T-helper 17 cell (primary cell): ENCODE measurements around the gene SYTL3. TPM values are rescaled to one million over a fixed set of nuclear protein-coding genes. Genes with fewer than 3 reads are reported as not detected.

Experiments used
- ATAC-seq: fragments of 150-1000 bp; cut with Tn5 transposase; 2 replicates; pipeline ENCODE4 v1.10.0; 2021; ENCODE audit warnings: mild to moderate bottlenecking, moderate library complexity
- DNase-seq, 3 donors: peaks; one replicate each; pipeline versions ENCODE4 v3.0.0 to v3.0.0-alpha.2; 2020 to 2021
- H3K9me3 ChIP-seq: one replicate; pipeline ENCODE4 v1.7.0; 2013; ENCODE audit warnings: low read length, mild to moderate bottlenecking; ENCODE audit not compliant: control insufficient read depth, poor library complexity, severe bottlenecking
- H3K27ac Mint-ChIP-seq: one replicate; pipeline ENCODE4 v1.8.0; 2022; ENCODE audit warnings: mild to moderate bottlenecking, moderate library complexity, mixed read lengths
- H3K27me3 Mint-ChIP-seq: one replicate; pipeline ENCODE4 v1.8.0; 2022; ENCODE audit warnings: mixed read lengths
- H3K36me3 Mint-ChIP-seq: one replicate; pipeline ENCODE4 v1.8.0; 2022; ENCODE audit warnings: low read depth, mixed read lengths
- H3K4me1 Mint-ChIP-seq: one replicate; pipeline ENCODE4 v1.8.0; 2022; ENCODE audit warnings: mild to moderate bottlenecking, mixed read lengths
- H3K4me3 Mint-ChIP-seq: one replicate; pipeline ENCODE4 v1.8.0; 2022; ENCODE audit warnings: mild to moderate bottlenecking, moderate library complexity, mixed read lengths
- total RNA-seq, 4 donors: library from RNA in 2 of 4; stranded (reverse) in 2 of 4; gene quantifications; one replicate each; pipeline ENCODE4 v1.2.3 and lab custom pipeline; 2022 to 2026

SYTL3 gene
- total RNA-seq, 2 donors from 2014 or later = 28.9 to 36.1 TPM

DNA sequence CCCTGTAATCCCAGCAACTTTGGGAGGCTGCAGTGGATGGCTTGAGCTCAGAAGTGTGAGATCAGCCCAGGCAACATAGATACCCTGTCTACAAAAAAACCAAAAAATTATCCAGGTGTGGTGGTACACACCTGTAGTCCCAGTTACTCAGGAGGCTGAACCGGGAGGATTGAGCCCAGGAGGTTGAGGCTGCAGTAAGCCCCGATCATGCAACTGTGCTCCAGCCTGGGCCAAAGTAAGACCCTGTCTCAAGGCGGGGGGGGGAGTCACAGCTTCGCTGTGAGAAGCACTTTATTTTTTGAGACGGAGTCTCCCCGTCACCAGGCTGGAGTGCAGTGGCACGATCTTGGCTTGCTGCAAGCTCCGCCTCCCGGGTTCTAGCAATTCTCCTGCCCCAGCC lies 115.1 kb downstream of the SYTL3 start:
- ATAC-seq (peak; percentile 3), DNase-seq (no peak)
- peaks cover 20% of the 10 kb centered on the region for H3K36me3 Mint-ChIP-seq
- no peaks in the 10 kb centered on the region for H3K9me3 ChIP-seq
- H3K4me3 Mint-ChIP-seq = peak overlapping the region; percentile 82
- H3K27ac Mint-ChIP-seq = peak overlapping the region; percentile 97
- H3K27me3 Mint-ChIP-seq = no peaks in the 10 kb centered on the region
- H3K4me1 Mint-ChIP-seq = peaks cover 30% of the 10 kb centered on the region

GRCh38 chr6:158765499-158766068 lies 115.7 kb downstream of the SYTL3 start:
- no peaks in the 10 kb centered on the region for H3K27me3 Mint-ChIP-seq
- H3K36me3 Mint-ChIP-seq = peaks cover 24% of the 10 kb centered on the region
- no peaks in the 10 kb centered on the region for H3K9me3 ChIP-seq
- no peak for DNase-seq
- peak overlapping the region; percentile 97 for H3K27ac Mint-ChIP-seq
- peak overlapping the region; percentile 82 for H3K4me3 Mint-ChIP-seq
- H3K4me1 Mint-ChIP-seq = peaks cover 31% of the 10 kb centered on the region
- ATAC-seq = no peak

GRCh38 chr6:158766621-158767455 lies 117.0 kb downstream of the SYTL3 start:
- H3K4me1 Mint-ChIP-seq = peaks cover 36% of the 10 kb centered on the region
- DNase-seq (no peak), ATAC-seq (no peak)
- no peaks in the 10 kb centered on the region for H3K9me3 ChIP-seq
- H3K4me3 Mint-ChIP-seq = peak overlapping the region; percentile 85
- H3K27ac Mint-ChIP-seq = peak overlapping the region; percentile 97
- H3K36me3 Mint-ChIP-seq = peaks cover 27% of the 10 kb centered on the region
- no peaks in the 10 kb centered on the region for H3K27me3 Mint-ChIP-seq

GRCh38 chr6:158767709-158768108 lies 117.9 kb downstream of the SYTL3 start:
- Mint-ChIP-seq H3K27me3 (no peaks in the 10 kb centered on the region), H3K27ac (peak overlapping the region; percentile 97), H3K36me3 (peaks cover 26% of the 10 kb centered on the region), H3K4me1 (peaks cover 40% of the 10 kb centered on the region), H3K4me3 (peak overlapping the region; percentile 85)
- ATAC-seq (no peak), DNase-seq (no peak)
- H3K9me3 ChIP-seq = no peaks in the 10 kb centered on the region

- Mint-ChIP-seq H3K4me1 (peaks cover 44% of the 10 kb centered on the region), H3K4me3 (peak overlapping the region; percentile 85), H3K27me3 (no peaks in the 10 kb centered on the region), H3K27ac (peak overlapping the region; percentile 97), H3K36me3 (peaks cover 25% of the 10 kb centered on the region)
- no peak for ATAC-seq
- no peaks in the 10 kb centered on the region for H3K9me3 ChIP-seq
- no peak for DNase-seq
These were observed 118.6 kb downstream of the SYTL3 start for GRCh38 chr6:158768436-158768835.

DNA sequence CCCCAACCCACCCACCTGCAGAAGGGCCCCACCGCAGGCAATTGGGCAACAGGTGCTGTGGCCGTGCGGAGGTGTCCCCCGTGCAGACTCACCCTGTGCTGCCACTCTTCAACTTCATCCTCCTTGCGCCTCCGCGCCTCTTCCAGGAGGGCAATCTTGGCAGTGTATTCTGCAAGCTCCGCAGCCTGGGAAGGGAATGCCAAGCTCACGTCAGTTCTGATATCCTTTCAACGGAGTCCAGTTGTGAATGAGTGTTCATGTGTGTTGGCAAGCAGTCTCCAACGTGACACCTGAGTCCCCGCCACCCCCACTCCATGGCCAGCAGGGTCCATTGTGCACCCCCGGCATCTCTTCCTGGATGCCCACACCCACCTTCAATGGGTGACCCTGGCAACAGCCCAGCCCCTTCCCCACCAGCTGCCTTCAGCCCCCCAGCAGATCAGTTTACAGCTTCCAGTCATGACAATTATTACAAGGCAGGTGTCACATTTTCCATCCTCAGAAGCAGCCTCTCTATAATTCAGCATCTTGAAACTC lies 119.4 kb downstream of the SYTL3 start:
- DNase-seq (no peak), ATAC-seq (no peak)
- Mint-ChIP-seq H3K4me1 (peaks cover 43% of the 10 kb centered on the region), H3K36me3 (peaks cover 25% of the 10 kb centered on the region), H3K4me3 (peak overlapping the region; percentile 76), H3K27me3 (no peaks in the 10 kb centered on the region), H3K27ac (peak overlapping the region; percentile 97)
- H3K9me3 ChIP-seq = no peaks in the 10 kb centered on the region

- Mint-ChIP-seq H3K27ac (peak overlapping the region; percentile 97), H3K36me3 (peaks cover 27% of the 10 kb centered on the region), H3K27me3 (no peaks in the 10 kb centered on the region), H3K4me3 (peak overlapping the region; percentile 76), H3K4me1 (peaks cover 46% of the 10 kb centered on the region)
- ATAC-seq (no peak), DNase-seq (no peak)
- no peaks in the 10 kb centered on the region for H3K9me3 ChIP-seq
These were observed 120.0 kb downstream of the SYTL3 start for GRCh38 chr6:158769771-158770432.

DNA sequence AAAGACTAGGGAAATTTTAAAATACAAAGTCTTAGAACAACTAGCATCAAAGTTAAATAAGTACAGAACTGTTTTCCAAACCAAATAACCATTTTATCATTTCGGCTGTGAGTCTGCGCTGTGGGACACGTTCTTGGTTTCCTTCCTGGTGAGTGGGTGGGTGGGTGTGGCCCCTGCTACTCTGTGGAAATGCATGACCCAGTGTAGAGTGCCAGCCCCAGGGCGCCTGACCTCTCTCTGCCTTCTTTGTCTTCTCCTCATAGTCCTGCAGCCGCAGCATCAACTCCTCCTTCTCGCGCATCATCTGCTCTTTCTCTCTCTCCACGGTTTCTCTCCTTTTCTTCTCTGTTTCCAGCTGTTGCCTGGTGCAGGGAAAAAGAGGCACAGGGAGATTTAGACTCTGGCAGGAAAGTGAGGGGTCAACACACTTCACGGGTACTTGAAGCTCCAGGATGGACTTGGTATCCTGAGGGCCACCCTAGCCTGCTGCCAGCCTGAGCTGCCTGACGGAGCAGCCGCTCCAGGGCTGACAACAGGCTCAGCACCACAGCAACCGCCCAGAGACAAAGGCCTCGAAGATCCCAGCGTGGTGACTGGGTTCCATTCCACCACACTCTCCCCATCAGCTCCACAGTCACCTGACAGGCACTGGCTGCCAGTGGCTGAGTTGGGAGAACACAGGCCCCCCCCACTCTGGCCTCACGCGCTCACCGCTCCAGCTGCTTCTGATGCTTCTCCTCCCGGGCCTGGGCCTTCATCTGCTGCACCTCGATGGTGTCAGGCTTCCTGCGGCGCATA lies 120.9 kb downstream of the SYTL3 start:
- Mint-ChIP-seq H3K36me3 (peaks cover 27% of the 10 kb centered on the region), H3K4me1 (peaks cover 49% of the 10 kb centered on the region), H3K4me3 (peak overlapping the region; percentile 79), H3K27ac (peak overlapping the region; percentile 97), H3K27me3 (no peaks in the 10 kb centered on the region)
- no peaks in the 10 kb centered on the region for H3K9me3 ChIP-seq
- DNase-seq = no peak
- no peak for ATAC-seq

- Mint-ChIP-seq H3K27ac (peak overlapping the region; percentile 97), H3K36me3 (peaks cover 27% of the 10 kb centered on the region), H3K4me3 (peak overlapping the region; percentile 79), H3K27me3 (no peaks in the 10 kb centered on the region), H3K4me1 (peaks cover 50% of the 10 kb centered on the region)
- ATAC-seq (peak; percentile 2), DNase-seq (no peak)
- H3K9me3 ChIP-seq = no peaks in the 10 kb centered on the region
These were observed 121.7 kb downstream of the SYTL3 start for GRCh38 chr6:158771399-158772152.

- Mint-ChIP-seq H3K4me3 (peak overlapping the region; percentile 79), H3K36me3 (peaks cover 32% of the 10 kb centered on the region), H3K27ac (peak overlapping the region; percentile 97), H3K27me3 (no peaks in the 10 kb centered on the region), H3K4me1 (peaks cover 55% of the 10 kb centered on the region)
- no peaks in the 10 kb centered on the region for H3K9me3 ChIP-seq
- ATAC-seq (peak; percentile 0), DNase-seq (no peak)
These were observed 122.3 kb downstream of the SYTL3 start for GRCh38 chr6:158772172-158772571.

DNA sequence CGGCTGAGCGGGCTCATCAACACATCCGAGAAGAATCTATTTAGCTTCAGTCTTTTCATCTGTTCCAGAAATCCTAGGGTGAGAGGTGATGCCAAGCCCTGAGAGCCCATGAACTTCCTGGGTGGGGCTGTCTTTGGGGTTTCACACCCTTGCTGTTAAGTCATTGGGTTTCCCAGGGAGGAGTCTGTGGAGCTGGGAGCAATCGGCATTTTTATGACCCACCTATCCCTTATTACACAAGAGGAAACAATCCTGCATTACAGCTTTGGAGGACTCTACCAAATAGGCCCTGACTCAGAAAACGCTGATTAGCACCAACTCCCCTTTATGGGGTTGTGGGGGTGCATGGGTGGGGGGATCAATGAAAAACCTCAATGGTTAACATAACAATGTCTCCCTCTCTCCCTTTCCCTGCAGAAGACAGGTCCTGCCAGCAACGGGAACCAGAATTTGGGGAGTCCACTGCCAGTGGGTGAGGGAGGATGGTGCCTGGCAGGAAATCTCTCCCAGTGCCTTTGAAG lies 123.1 kb downstream of the SYTL3 start:
- Mint-ChIP-seq H3K4me3 (peak overlapping the region; percentile 66), H3K36me3 (peaks cover 32% of the 10 kb centered on the region), H3K27ac (peak overlapping the region; percentile 97), H3K27me3 (no peaks in the 10 kb centered on the region), H3K4me1 (peaks cover 58% of the 10 kb centered on the region)
- ATAC-seq = no peak
- H3K9me3 ChIP-seq = no peaks in the 10 kb centered on the region
- DNase-seq = no peak
